H1 (cell line): ENCODE measurements around the gene ELOVL3. TPM values are rescaled to one million over a fixed set of nuclear protein-coding genes. Genes with fewer than 3 reads are reported as not detected.

Experiments used
- CHD1 ChIP-seq: IDR thresholded peaks from 2 replicates; pipeline ENCODE4 v1.6.1; 2012; ENCODE audit warnings: low read depth, low read length, improper control_type of control experiment
- CHD7 ChIP-seq: fragments of 300-600 bp; sonication (generic); IDR thresholded peaks from 2 replicates; pipeline ENCODE4 v1.7.1; 2012; ENCODE audit warnings: low read length, moderate library complexity, mild to moderate bottlenecking, inconsistent platforms; ENCODE audit not compliant: insufficient replicate concordance
- FOSL1 ChIP-seq: IDR thresholded peaks from 2 replicates; pipeline ENCODE4 v1.6.1; 2011; ENCODE audit warnings: mild to moderate bottlenecking, low read depth, low read length, moderate library complexity; ENCODE audit not compliant: insufficient read depth
- HDAC2 ChIP-seq, 2 experiments: fragments of 300-600 bp in 1 of 2; sonication (generic) in 1 of 2; IDR thresholded peaks; 2 replicates each; pipeline ENCODE4 v1.6.1; 2011 to 2012; ENCODE audit warnings: low read depth in 2 of 2, low read length in 2 of 2, mild to moderate bottlenecking in 2 of 2, moderate library complexity in 2 of 2, borderline replicate concordance in 1 of 2, inconsistent platforms in 1 of 2
- JUN ChIP-seq: IDR thresholded peaks from 2 replicates; pipeline ENCODE4 v1.6.1; 2011; ENCODE audit warnings: low read depth, mild to moderate bottlenecking, improper control_type of control experiment, low read length
- PHF8 ChIP-seq: fragments of 200-600 bp; sonication (generic); conservative IDR thresholded peaks from 2 replicates; pipeline ENCODE4 v1.7.1; 2012; ENCODE audit warnings: low read depth, mild to moderate bottlenecking, inconsistent platforms, low read length, moderate library complexity
- SP2 ChIP-seq: IDR thresholded peaks from 2 replicates; pipeline ENCODE4 v1.6.1; 2012; ENCODE audit warnings: mild to moderate bottlenecking, low read length, inconsistent platforms
- TAF1 ChIP-seq: IDR thresholded peaks from 2 replicates; pipeline ENCODE4 v1.6.1; 2011; ENCODE audit warnings: mild to moderate bottlenecking, low read depth, low read length
- YY1 ChIP-seq: IDR thresholded peaks from 2 replicates; pipeline ENCODE4 v1.6.1; 2011; ENCODE audit warnings: low read depth, mild to moderate bottlenecking, low read length
- polyA plus RNA-seq, 7 experiments: library from polyadenylated mRNA; depleted of rRNA in 3 of 7; stranded (reverse) in 5 of 7; unstranded in 2 of 7; fragments of >200 nt in 5 of 7; fragments of 200-250 nt in 2 of 7; gene quantifications; 1 replicate in 5 of 7; 2 replicates in 1 of 7; 4 replicates in 1 of 7; pipeline versions ENCODE4 v1.2.1 to v1.2.3, GENCODE V29; 2011 to 2013; ENCODE audit warnings: missing spikeins in 2 of 7, mixed read lengths in 2 of 7
- total RNA-seq: library from RNA; stranded (reverse); fragmentation: NEBNext Ultra II Directional; extraction: Animal tissue kit (Norgen Biotek cat#: 25700); gene quantifications from 2 replicates; pipeline ENCODE4 v1.2.1, GENCODE V29; 2021

The ELOVL3 gene
- total and polyA plus RNA-seq, 2 of the 8 experiments (the other 6 are each of a cell fraction or from before 2014, with no cell fraction given): 0.27 TPM; not detected in 1

GRCh38 chr10:102275343-102275742 lies 49.2 kb downstream of the ELOVL3 start (continued):
- TF ChIP-seq CHD7 (no peak), FOSL1 (no peak), TAF1 (no peak), SP2 (no peak), JUN (no peak), HDAC2 (IDR thresholded peaks at IDR 0.05; ENCODE audit: borderline replicate concordance in 1 of 2, low read depth in 2 of 2, low read length in 2 of 2) (no peak), CHD1 (no peak), PHF8 (no peak), YY1 (no peak)
